H1 (cell line): ENCODE measurements around the gene MARS2.

Experiments
- CHD1 ChIP-seq: IDR thresholded peaks from 2 replicates; pipeline ENCODE4 v1.6.1; 2012; ENCODE audit warnings: low read depth, low read length, improper control_type of control experiment
- EP300 ChIP-seq, 2 experiments: IDR thresholded peaks; 1 replicate in 1 of 2; 2 replicates in 1 of 2; pipeline ENCODE4 v1.6.1; 2011 to 2012; ENCODE audit warnings: low read depth in 2 of 2, low read length in 2 of 2, mild to moderate bottlenecking in 2 of 2, borderline replicate concordance in 1 of 2, inconsistent platforms in 1 of 2, moderate library complexity in 1 of 2
- HDAC2 ChIP-seq, 2 experiments: fragments of 300-600 bp in 1 of 2; sonication (generic) in 1 of 2; IDR thresholded peaks; 2 replicates each; pipeline ENCODE4 v1.6.1; 2011 to 2012; ENCODE audit warnings: low read depth in 2 of 2, low read length in 2 of 2, mild to moderate bottlenecking in 2 of 2, moderate library complexity in 2 of 2, borderline replicate concordance in 1 of 2, inconsistent platforms in 1 of 2
- JUND ChIP-seq: IDR thresholded peaks from 2 replicates; pipeline ENCODE4 v1.6.1; 2011; ENCODE audit warnings: mild to moderate bottlenecking, improper control_type of control experiment, low read length
- POLR2A ChIP-seq, 2 experiments: IDR thresholded peaks; 1 replicate in 1 of 2; 2 replicates in 1 of 2; pipeline ENCODE4 v1.6.1; 2011; ENCODE audit warnings: low read depth in 2 of 2, low read length in 2 of 2, mild to moderate bottlenecking in 2 of 2; ENCODE audit errors: control extremely low read depth in 1 of 2
- POLR2AphosphoS5 ChIP-seq: IDR thresholded peaks from 2 replicates; pipeline ENCODE4 v1.6.1; 2011; ENCODE audit warnings: low read depth, low read length
- SRF ChIP-seq: IDR thresholded peaks from 2 replicates; pipeline ENCODE4 v1.6.1; 2011; ENCODE audit warnings: mild to moderate bottlenecking, low read depth, low read length, moderate library complexity
- TF ChIP-seq, protein P1 (sequence below), 3 experiments: IDR thresholded peaks; 1 replicate in 2 of 3; 2 replicates in 1 of 3; pipeline versions ENCODE4 v1.5.1 to v1.6.1; 2011; ENCODE audit warnings: low read length in 3 of 3, mild to moderate bottlenecking in 3 of 3, inconsistent platforms in 2 of 3, low read depth in 1 of 3, moderate library complexity in 1 of 3; ENCODE audit not compliant: insufficient read depth in 1 of 3; ENCODE audit errors: control extremely low read depth in 1 of 3
- TF ChIP-seq, protein P2 (sequence below): IDR thresholded peaks from 2 replicates; pipeline ENCODE4 v1.6.1; 2012; ENCODE audit warnings: low read length, inconsistent platforms

DNA sequence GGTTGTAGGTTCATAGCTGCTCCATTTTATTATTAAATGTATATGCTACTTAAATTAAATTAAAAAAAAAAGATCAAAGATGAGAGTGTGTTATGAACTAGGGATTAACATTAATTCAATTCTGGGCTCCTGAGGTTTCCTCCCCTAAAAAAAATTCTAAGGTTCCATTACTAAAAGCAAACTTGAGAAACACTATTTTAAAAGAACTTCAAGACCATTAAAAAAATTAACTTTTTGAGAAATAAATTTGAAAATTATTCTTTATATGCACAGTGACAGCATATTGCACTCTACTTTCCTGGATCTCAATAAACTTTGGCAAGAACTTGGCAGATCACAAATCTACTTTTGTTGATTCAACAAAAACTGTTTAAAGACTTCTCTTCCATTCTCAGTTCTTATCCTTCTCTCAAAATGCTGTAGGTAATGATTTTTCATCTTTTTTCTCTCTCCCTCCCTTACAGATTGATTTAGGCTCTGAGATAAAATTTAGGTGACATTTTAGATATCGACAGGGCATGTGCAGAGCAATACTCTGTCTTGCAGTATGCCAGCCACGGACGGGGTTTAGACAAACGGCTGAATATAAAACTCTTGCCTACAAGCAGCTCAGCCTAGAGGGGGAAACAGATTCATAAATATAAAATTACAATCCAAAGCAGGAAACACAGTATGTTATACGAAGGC lies 592 bp upstream of the MARS2 start:
- TF ChIP-seq HDAC2 (IDR thresholded peaks at IDR 0.05; ENCODE audit: borderline replicate concordance in 1 of 2, low read depth in 2 of 2, low read length in 2 of 2) (no peak), POLR2AphosphoS5 (no peak), POLR2A (IDR thresholded peaks at IDR 0.05; ENCODE audit: control extremely low read depth in 1 of 2, low read depth in 2 of 2, low read length in 2 of 2) (no peak), JUND (no peak), SRF (no peak), EP300 (IDR thresholded peaks at IDR 0.05; ENCODE audit: borderline replicate concordance in 1 of 2, low read depth in 2 of 2, low read length in 2 of 2) (no peak), CHD1 (no peak)
- TF ChIP-seq, protein P1, sequence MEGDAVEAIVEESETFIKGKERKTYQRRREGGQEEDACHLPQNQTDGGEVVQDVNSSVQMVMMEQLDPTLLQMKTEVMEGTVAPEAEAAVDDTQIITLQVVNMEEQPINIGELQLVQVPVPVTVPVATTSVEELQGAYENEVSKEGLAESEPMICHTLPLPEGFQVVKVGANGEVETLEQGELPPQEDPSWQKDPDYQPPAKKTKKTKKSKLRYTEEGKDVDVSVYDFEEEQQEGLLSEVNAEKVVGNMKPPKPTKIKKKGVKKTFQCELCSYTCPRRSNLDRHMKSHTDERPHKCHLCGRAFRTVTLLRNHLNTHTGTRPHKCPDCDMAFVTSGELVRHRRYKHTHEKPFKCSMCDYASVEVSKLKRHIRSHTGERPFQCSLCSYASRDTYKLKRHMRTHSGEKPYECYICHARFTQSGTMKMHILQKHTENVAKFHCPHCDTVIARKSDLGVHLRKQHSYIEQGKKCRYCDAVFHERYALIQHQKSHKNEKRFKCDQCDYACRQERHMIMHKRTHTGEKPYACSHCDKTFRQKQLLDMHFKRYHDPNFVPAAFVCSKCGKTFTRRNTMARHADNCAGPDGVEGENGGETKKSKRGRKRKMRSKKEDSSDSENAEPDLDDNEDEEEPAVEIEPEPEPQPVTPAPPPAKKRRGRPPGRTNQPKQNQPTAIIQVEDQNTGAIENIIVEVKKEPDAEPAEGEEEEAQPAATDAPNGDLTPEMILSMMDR (IDR thresholded peaks at IDR 0.05; ENCODE audit: control extremely low read depth in 1 of 3, insufficient read depth in 1 of 3, low read depth in 1 of 3, low read length in 3 of 3), result no peak
- TF ChIP-seq, protein P2, sequence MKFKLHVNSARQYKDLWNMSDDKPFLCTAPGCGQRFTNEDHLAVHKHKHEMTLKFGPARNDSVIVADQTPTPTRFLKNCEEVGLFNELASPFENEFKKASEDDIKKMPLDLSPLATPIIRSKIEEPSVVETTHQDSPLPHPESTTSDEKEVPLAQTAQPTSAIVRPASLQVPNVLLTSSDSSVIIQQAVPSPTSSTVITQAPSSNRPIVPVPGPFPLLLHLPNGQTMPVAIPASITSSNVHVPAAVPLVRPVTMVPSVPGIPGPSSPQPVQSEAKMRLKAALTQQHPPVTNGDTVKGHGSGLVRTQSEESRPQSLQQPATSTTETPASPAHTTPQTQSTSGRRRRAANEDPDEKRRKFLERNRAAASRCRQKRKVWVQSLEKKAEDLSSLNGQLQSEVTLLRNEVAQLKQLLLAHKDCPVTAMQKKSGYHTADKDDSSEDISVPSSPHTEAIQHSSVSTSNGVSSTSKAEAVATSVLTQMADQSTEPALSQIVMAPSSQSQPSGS, result no peak
